Liver (tissue), 3 donors: ENCODE measurements around the gene TMEM131.
"Not testable (repeated sequence)": the region's sequence is repeated elsewhere in the genome, so short reads cannot be mapped to it uniquely, and the experiment has no call there.

Experiments used
- ATF3 ChIP-seq: IDR thresholded peaks from 2 replicates; pipeline ENCODE4 v1.6.1; 2016; ENCODE audit warnings: antibody characterized with exemption
- CTCF ChIP-seq: fragments of 150-350 bp; IDR thresholded peaks from 2 replicates; pipeline ENCODE4 v1.5.1; 2017; ENCODE audit warnings: improper control_type of control experiment, low read depth, low read length; ENCODE audit not compliant: missing input control
- FOXA1 ChIP-seq: IDR thresholded peaks from 2 replicates; pipeline ENCODE4 v1.6.1; 2016; ENCODE audit warnings: antibody characterized with exemption
- GABPA ChIP-seq, 2 donors: IDR thresholded peaks in 1 of 2; conservative IDR thresholded peaks in 1 of 2; 2 replicates each; pipeline ENCODE4 v1.6.1; 2016; ENCODE audit warnings: antibody characterized with exemption in 2 of 2, mild to moderate bottlenecking in 1 of 2, moderate library complexity in 1 of 2
- JUND ChIP-seq, 2 donors: IDR thresholded peaks; 2 replicates each; pipeline ENCODE4 v1.6.1; 2016; ENCODE audit warnings: antibody characterized with exemption in 2 of 2
- MAX ChIP-seq: IDR thresholded peaks from 2 replicates; pipeline ENCODE4 v1.6.1; 2016; ENCODE audit warnings: antibody characterized with exemption
- RAD21 ChIP-seq, 2 donors: IDR thresholded peaks; 2 replicates each; pipeline ENCODE4 v1.6.1; 2016; ENCODE audit warnings: antibody characterized with exemption in 2 of 2, mild to moderate bottlenecking in 2 of 2
- REST ChIP-seq: IDR thresholded peaks from 2 replicates; pipeline ENCODE4 v1.6.1; 2016; ENCODE audit warnings: antibody characterized with exemption, mild to moderate bottlenecking
- RXRA ChIP-seq, 2 donors: IDR thresholded peaks; 2 replicates each; pipeline ENCODE4 v1.6.1; 2017 to 2018; ENCODE audit warnings: antibody characterized with exemption in 2 of 2, mild to moderate bottlenecking in 1 of 2
- TAF1 ChIP-seq: conservative IDR thresholded peaks from 2 replicates; pipeline ENCODE4 v1.6.1; 2016; ENCODE audit warnings: antibody characterized with exemption, mild to moderate bottlenecking
- YY1 ChIP-seq: IDR thresholded peaks from 2 replicates; pipeline ENCODE4 v1.6.1; 2016; ENCODE audit warnings: antibody characterized with exemption, mild to moderate bottlenecking
- ZBTB33 ChIP-seq: IDR thresholded peaks from 2 replicates; pipeline ENCODE4 v1.6.1; 2016; ENCODE audit warnings: antibody characterized with exemption
- donor health status: healthy.
- donor health status: healthy.

- TF ChIP-seq CTCF; TAF1; YY1; REST; GABPA (IDR thresholded peaks at IDR 0.05 in 1 of 2, conservative IDR thresholded peaks at IDR 0.05 in 1 of 2); ZBTB33; ATF3; FOXA1; RAD21 (IDR thresholded peaks at IDR 0.05); MAX; RXRA (IDR thresholded peaks at IDR 0.05); JUND (IDR thresholded peaks at IDR 0.05): not testable (repeated sequence)
Measured at GRCh38 chr2:98022067-98022466, 26.3 kb upstream of the TMEM131 start.
